ENCODE results near the gene AK8. TPM values are rescaled to one million over a fixed set of nuclear protein-coding genes. Genes with fewer than 3 reads are reported as not detected.

Gene AK8
- total and polyA plus RNA-seq, 7 donors = 0.10 TPM; not detected in 6

- peaks cover 22% of the 10 kb centered on the region for H3K9me3 ChIP-seq
- intact Hi-C loops (cut with DNase I) = no loop called here
- no peaks in the 10 kb centered on the region for H3K4me1 ChIP-seq
- H3K36me3 ChIP-seq (ENCODE audit: insufficient read depth in 1 of 2, low read depth in 1 of 2) = no peaks in the 10 kb centered on the region
- peaks cover 0 to 6% (median 0%) of the 10 kb centered on the region in 3 donors for H3K27me3 ChIP-seq (ENCODE audit: insufficient read depth in 3 of 3, low read length in 2 of 3)
- no peak overlapping the region for H3K27ac ChIP-seq
- ATAC-seq = no peak
- WGBS, 3 donors = 5 to 11% (median 5%) methylated on average over 1 of the region's 1 CpG
- H3K4me3 ChIP-seq = no peak overlapping the region
- TF ChIP-seq CTCF (IDR thresholded peaks at IDR 0.05) = no peak
- DNase-seq = no peak
These were observed 178.1 kb downstream of the AK8 start for GRCh38 chr9:132699956-132700355.

- no peak for DNase-seq
- Histone ChIP-seq H3K27ac (no peak overlapping the region), H3K4me1 (no peaks in the 10 kb centered on the region), H3K27me3 (ENCODE audit: insufficient read depth in 3 of 3, low read length in 2 of 3) (peaks cover 0 to 6% (median 0%) of the 10 kb centered on the region in 3 donors), H3K9me3 (peaks cover 22% of the 10 kb centered on the region), H3K36me3 (ENCODE audit: insufficient read depth in 1 of 2, low read depth in 1 of 2) (no peaks in the 10 kb centered on the region), H3K4me3 (no peak overlapping the region)
- TF ChIP-seq CTCF (IDR thresholded peaks at IDR 0.05) = no peak
- ATAC-seq = no peak
- 35 to 39% (median 38%) methylated on average over 4 of the region's 4 CpGs for WGBS, 3 donors
- intact Hi-C loops (cut with DNase I) = no loop called here
These were observed 179.1 kb downstream of the AK8 start for GRCh38 chr9:132698989-132699388.

DNA sequence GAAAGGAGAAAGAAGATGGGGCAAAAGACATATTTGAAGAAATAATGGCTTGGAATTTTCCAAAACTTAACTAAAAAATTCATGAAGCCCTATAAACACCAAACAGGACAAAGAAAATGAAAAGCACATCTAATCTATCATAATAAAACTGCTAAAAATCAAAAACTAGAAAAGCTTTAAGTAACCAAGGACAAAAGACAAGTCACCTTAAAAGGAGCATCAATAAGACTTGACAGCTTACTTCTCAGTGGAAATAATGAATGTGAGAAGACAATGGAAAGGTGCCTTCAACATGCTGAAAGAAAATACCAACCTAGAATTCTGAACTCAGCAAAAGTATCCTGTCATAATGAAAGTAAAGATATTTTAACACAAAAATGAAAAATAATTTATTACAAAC lies 180.9 kb downstream of the AK8 start:
- Histone ChIP-seq H3K27me3 (ENCODE audit: insufficient read depth in 3 of 3, low read length in 2 of 3) (peaks cover 0 to 6% (median 0%) of the 10 kb centered on the region in 3 donors), H3K27ac (no peak overlapping the region), H3K36me3 (ENCODE audit: insufficient read depth in 1 of 2, low read depth in 1 of 2) (no peaks in the 10 kb centered on the region), H3K4me3 (no peak overlapping the region), H3K9me3 (peaks cover 22% of the 10 kb centered on the region), H3K4me1 (no peaks in the 10 kb centered on the region)
- intact Hi-C loops (cut with DNase I) = no loop called here
- ATAC-seq = no peak
- no peak for TF ChIP-seq CTCF (IDR thresholded peaks at IDR 0.05)
- DNase-seq = no peak

DNA sequence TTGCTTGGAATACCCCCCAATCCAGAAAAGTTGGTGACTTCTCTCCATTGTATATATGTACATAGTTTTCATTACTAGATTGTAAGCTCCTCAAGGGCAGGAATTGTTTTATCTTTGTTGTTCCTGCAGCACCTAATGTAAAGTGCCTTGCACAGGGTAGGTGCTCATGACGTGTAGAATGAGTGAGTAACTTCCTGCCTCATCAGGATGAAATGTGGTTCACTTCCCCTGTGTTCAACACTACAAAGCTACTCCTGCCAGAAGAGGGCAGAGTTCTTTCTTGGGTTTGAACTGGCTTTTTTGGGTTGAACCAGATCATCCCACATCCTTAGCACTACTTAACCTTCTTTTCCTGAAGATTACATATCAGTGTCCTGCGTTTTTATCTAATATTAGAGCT lies 183.9 kb downstream of the AK8 start:
- no peak overlapping the region for H3K4me3 ChIP-seq
- no peak for TF ChIP-seq CTCF (IDR thresholded peaks at IDR 0.05)
- ATAC-seq (no peak), DNase-seq (no peak)
- 44 to 56% (median 48%) methylated on average over 2 of the region's 2 CpGs for WGBS, 3 donors
- intact Hi-C loops (cut with DNase I) = no loop called here
- peaks cover 22% of the 10 kb centered on the region for H3K9me3 ChIP-seq
- no peak overlapping the region for H3K27ac ChIP-seq
- H3K36me3 ChIP-seq (ENCODE audit: insufficient read depth in 1 of 2, low read depth in 1 of 2) = peaks cover 0 to 28% of the 10 kb centered on the region in 2 donors
- H3K4me1 ChIP-seq = no peaks in the 10 kb centered on the region
- H3K27me3 ChIP-seq (ENCODE audit: insufficient read depth in 3 of 3, low read length in 2 of 3) = no peaks in the 10 kb centered on the region

DNA sequence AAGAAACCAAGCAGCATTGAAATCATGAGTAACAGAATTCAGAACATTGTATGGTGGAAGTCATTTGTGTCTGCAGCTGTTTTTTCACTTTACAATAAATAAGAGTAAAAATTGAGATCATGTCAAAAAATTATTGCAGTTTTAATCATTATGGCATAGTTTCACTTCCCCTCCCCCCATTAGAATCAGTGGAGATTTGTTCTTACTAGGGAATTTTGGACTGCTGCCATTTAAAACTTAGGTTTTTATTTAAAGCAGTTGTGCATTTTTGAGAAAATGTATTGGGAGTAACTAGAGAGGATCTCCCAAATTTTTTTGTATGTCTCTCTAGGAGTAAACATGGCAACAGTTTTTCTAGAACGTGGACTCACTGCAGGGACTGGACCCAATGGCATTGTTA lies 187.4 kb downstream of the AK8 start:
- intact Hi-C loops (cut with DNase I) = no loop called here
- H3K9me3 ChIP-seq = no peaks in the 10 kb centered on the region
- peaks cover 2 to 63% of the 10 kb centered on the region in 2 donors for H3K36me3 ChIP-seq (ENCODE audit: insufficient read depth in 1 of 2, low read depth in 1 of 2)
- no peak overlapping the region for H3K4me3 ChIP-seq
- no peak for ATAC-seq
- TF ChIP-seq CTCF (IDR thresholded peaks at IDR 0.05) = no peak
- no peaks in the 10 kb centered on the region for H3K27me3 ChIP-seq (ENCODE audit: insufficient read depth in 3 of 3, low read length in 2 of 3)
- H3K4me1 ChIP-seq = no peaks in the 10 kb centered on the region
- no peak for DNase-seq
- 63 to 84% (median 77%) methylated on average over 1 of the region's 1 CpG for WGBS, 3 donors
- no peak overlapping the region for H3K27ac ChIP-seq
